Measurements from ENCODE around the gene CCDC68.

CCDC68 gene

GRCh38 chr18:54960197-54960596, 936 bp upstream of the CCDC68 start:
- TF ChIP-seq CTCF (conservative IDR thresholded peaks at IDR 0.05), result no peak
- H3K27ac ChIP-seq, result no peak overlapping the region

- TF ChIP-seq CTCF (conservative IDR thresholded peaks at IDR 0.05), result no peak
- peak overlapping the region; percentile 28; the same call in 1 of the 2 replicates for H3K27ac ChIP-seq
Observed at GRCh38 chr18:54957996-54958395, 1.3 kb downstream of the CCDC68 start.

- peak overlapping the region; percentile 28; the same call in 1 of the 2 replicates for H3K27ac ChIP-seq
- TF ChIP-seq CTCF (conservative IDR thresholded peaks at IDR 0.05), result no peak
Observed at GRCh38 chr18:54957296-54957832, 1.9 kb downstream of the CCDC68 start.

GRCh38 chr18:54956506-54956905, 2.8 kb downstream of the CCDC68 start:
- no peak for TF ChIP-seq CTCF (conservative IDR thresholded peaks at IDR 0.05)
- H3K27ac ChIP-seq, result no peak overlapping the region; the same call in 1 of the 2 replicates

- no peak for TF ChIP-seq CTCF (conservative IDR thresholded peaks at IDR 0.05)
- H3K27ac ChIP-seq, result no peak overlapping the region
Observed at GRCh38 chr18:54952026-54952425, 7.2 kb downstream of the CCDC68 start.

- H3K27ac ChIP-seq, result no peak overlapping the region
- peak; percentile 78 for TF ChIP-seq CTCF (conservative IDR thresholded peaks at IDR 0.05)
Observed at GRCh38 chr18:54950221-54950620, 9.0 kb downstream of the CCDC68 start.

- no peak for TF ChIP-seq CTCF (conservative IDR thresholded peaks at IDR 0.05)
- no peak overlapping the region for H3K27ac ChIP-seq
Observed at GRCh38 chr18:54949588-54949987, 9.7 kb downstream of the CCDC68 start.

Measured in VCaP (cell line).